Activated naive CD4-positive, alpha-beta T cell treated with anti-CD3 and anti-CD28 coated beads for 36 hours (primary cell): ENCODE results near the gene ALLC. TPM values are rescaled to one million over a fixed set of nuclear protein-coding genes. Genes with fewer than 3 reads are reported as not detected.
"Not testable (repeated sequence)": the region's sequence is repeated elsewhere in the genome, so short reads cannot be mapped to it uniquely, and the experiment has no call there.

Experiments
- CTCF ChIA-PET: fragments of 350-600 bp; sonication (Branson Sonifier 250); formaldehyde crosslinking; loops from one replicate; lab custom pipeline; 2021; ENCODE audit warnings: antibody characterized with exemption; lab: Charles Lee
- DNase-seq: peaks from one replicate; pipeline ENCODE4 v3.0.0-alpha.2; 2020
- H3K27ac Mint-ChIP-seq: one replicate; pipeline ENCODE4 v1.8.0; 2021; ENCODE audit warnings: mild to moderate bottlenecking, mixed read lengths
- H3K27me3 Mint-ChIP-seq: one replicate; pipeline ENCODE4 v1.8.0; 2021; ENCODE audit warnings: low read depth, mixed read lengths
- H3K36me3 Mint-ChIP-seq: one replicate; pipeline ENCODE4 v1.8.0; 2021; ENCODE audit warnings: low read depth, mixed read lengths
- H3K4me1 Mint-ChIP-seq: one replicate; pipeline ENCODE4 v1.8.0; 2021; ENCODE audit warnings: low read depth, mixed read lengths
- H3K4me3 Mint-ChIP-seq: one replicate; pipeline ENCODE4 v1.8.0; 2021; ENCODE audit warnings: mild to moderate bottlenecking, moderate library complexity, mixed read lengths
- H3K9me3 Mint-ChIP-seq: one replicate; pipeline ENCODE4 v1.8.0; 2021; ENCODE audit warnings: mixed read lengths
- intact Hi-C: fragments of 100-400 bp; cut with micrococcal nuclease; formaldehyde crosslinking; loops from one replicate; pipeline ENCODE4 v1.15.1; 2023
- total RNA-seq, 2 experiments: library from RNA; stranded (reverse); gene quantifications; one replicate each; pipeline ENCODE4 v1.2.3, GENCODE V29; 2021

The ALLC gene
- total RNA-seq, 2 experiments from 2014 or later, result not detected

DNA sequence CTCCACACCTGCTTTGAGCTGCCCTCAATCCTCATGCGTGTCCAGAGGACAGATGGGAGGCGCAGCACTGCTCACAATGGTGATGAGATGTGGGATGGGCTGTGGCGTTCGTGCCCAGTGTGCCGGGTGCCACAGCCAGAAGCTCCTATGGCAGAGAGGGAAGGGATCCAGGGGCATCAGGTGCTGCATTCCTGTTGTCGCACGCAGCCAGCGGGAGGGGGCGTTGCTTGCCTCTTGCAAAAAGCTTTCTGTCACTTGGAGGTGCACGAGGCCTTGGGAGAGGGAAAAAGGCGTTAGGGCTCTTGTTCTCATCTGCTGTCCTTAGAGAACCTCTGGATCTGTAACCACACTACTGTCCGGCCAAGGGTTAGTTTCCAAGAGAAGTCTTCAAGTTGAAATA lies 29.2 kb upstream of the ALLC start:
- intact Hi-C loops, result no loop called here
- no peak overlapping the region for H3K4me3 Mint-ChIP-seq
- no peaks in the 10 kb centered on the region for H3K4me1 Mint-ChIP-seq
- no peaks in the 10 kb centered on the region for H3K36me3 Mint-ChIP-seq
- CTCF ChIA-PET, result no interaction called here
- no peaks in the 10 kb centered on the region for H3K9me3 Mint-ChIP-seq
- no peak for DNase-seq
- H3K27me3 Mint-ChIP-seq, result no peaks in the 10 kb centered on the region
- no peak overlapping the region for H3K27ac Mint-ChIP-seq

DNA sequence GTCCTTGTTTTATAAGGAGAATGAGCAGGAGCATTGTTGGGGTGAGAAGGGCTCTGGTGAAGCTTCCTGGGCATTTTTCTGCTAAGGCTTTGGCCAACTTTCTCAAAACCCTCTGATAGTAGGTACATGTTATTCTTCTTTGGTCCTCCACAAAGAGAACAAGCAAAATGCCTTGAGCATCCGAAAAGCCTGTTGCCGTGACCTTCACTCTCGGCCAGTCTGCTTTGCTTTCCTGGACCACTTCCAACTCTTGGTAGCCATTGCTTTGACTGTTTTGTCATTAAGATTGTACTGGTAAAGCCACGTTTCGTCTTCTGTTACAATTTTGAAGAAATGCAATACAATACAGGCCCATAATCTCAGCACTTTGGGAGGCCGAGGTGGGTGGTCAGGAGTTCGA lies 27.4 kb upstream of the ALLC start:
- CTCF ChIA-PET, result no interaction called here
- intact Hi-C loops, result no loop called here
- Mint-ChIP-seq H3K27me3 (no peaks in the 10 kb centered on the region), H3K9me3 (no peaks in the 10 kb centered on the region), H3K4me3 (no peak overlapping the region), H3K36me3 (no peaks in the 10 kb centered on the region), H3K4me1 (no peaks in the 10 kb centered on the region), H3K27ac (no peak overlapping the region)
- DNase-seq, result no peak

DNA sequence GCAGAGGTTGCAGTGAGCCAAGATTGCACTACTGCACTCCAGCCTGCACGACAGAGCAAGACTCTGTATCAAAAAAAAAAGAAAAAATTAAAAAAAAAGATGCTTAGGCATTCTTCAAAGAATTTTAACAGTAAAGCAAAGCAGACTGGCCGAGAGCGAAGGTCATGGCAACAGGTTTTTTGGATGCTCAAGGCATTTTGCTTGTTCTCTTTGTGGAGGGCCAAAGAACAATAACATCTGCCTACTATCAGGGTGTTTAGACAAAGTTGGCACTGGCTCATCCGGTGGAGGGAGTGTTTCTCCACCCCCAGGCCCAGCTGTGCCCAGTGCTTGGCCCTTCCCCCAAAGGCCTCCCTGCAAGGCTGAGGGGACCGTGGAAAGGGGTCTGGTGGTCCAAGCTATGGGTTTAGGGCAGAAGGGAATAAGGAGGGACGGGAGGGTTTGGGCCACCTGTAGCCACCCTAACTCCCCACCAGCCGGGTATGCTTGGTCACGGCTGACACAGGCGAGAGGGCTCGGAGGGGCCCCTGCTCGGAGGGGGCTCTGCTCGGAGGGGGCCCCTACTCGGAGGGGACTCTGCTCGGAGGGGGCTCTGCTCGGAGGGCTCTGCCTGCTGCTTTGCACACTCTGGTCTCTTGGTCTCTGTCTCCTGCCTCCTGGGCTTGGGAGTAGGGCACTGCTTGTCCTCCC lies 26.7 kb upstream of the ALLC start:
- CTCF ChIA-PET, result no interaction called here
- no peaks in the 10 kb centered on the region for H3K27me3 Mint-ChIP-seq
- H3K27ac Mint-ChIP-seq, result no peak overlapping the region
- intact Hi-C loops, result no loop called here
- H3K4me1 Mint-ChIP-seq, result no peaks in the 10 kb centered on the region
- no peaks in the 10 kb centered on the region for H3K9me3 Mint-ChIP-seq
- DNase-seq, result no peak
- no peaks in the 10 kb centered on the region for H3K36me3 Mint-ChIP-seq
- no peak overlapping the region for H3K4me3 Mint-ChIP-seq

DNA sequence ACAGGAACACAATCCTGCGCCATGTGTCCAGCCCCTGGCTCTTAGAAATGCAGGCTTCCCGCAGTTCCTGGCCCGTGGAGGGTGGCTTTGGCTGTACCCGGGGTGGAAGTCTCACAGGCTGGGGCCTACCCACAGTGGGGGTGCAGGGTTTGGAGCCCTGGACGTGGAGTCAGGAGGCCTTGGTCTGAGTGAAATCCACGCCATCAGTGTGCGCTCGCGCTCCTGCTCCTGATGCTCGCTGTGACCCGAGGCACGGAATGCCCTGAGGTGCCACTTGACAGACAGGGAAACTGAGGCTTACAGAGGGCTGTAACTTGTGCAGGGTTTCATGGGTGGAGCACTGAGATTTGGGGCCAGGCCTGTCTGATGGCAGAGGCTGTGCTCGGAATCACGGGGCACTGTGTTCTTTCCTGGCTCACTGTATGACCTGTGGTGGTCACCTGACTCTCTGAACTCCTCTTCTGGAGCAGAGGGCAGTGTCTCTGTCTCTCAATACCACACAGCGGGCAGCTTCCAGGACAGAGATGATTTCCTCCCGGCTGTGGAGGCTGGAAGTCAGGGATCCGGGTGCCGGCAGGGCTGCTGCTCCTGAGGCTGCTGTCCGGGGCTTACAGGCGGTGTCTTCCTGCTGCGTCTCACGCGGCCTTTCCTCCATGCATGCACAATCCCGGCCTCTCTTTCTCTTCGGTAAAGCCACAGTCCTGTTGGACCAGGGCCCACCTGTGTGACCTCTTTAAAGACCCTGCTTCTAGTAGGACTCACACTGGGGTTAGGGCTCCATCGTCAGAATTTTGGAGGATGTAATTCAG lies 25.9 kb upstream of the ALLC start:
- H3K9me3 Mint-ChIP-seq, result no peaks in the 10 kb centered on the region
- intact Hi-C loops, result no loop called here
- no peaks in the 10 kb centered on the region for H3K36me3 Mint-ChIP-seq
- H3K4me1 Mint-ChIP-seq, result no peaks in the 10 kb centered on the region
- H3K4me3 Mint-ChIP-seq, result no peak overlapping the region
- DNase-seq, result no peak
- CTCF ChIA-PET, result no interaction called here
- H3K27ac Mint-ChIP-seq, result no peak overlapping the region
- no peaks in the 10 kb centered on the region for H3K27me3 Mint-ChIP-seq

DNA sequence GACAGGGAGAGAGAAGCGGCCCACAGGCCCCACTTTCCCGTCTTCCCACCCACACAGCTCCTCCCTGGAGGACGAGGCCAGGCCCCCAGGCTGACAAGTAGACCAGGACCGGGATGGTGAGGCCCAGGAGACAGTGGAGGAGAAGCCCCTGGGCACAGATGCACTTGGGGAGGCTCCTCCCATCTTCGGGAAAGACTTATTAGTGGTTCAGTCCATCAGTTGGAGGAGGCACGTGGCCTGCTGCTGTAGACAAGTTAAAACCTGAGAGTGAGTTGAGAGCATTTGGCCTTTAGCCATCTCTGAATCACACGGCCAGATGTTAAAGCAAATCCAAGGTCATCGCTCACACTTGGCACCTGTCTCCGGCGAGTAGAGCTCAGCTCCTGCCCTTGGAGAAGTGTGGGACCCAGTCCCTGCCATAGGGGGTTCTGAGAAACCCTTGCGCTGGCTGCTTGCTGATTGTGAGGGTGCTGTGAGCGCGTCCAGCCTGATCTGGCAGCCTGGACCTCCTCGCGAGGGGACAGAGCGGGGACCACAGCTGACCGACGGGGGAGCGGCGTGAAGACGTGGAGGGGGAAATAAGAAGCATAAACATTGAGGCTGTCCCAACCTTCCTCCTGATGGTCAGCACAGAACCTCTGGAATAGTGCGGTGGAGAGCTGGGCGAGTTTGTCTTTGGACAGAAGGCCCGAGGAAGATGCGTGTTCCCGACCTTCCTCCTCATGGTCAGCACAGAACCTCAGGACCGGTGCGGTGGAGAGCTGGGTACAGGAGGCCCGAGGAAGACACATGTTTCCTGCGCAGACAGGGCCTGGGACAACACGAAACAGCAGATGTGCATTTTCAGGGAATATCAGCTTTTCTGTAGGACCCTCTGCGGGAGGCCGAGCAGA lies 24.7 kb upstream of the ALLC start:
- intact Hi-C loops, result no loop called here
- CTCF ChIA-PET, result interaction anchor here (0.6 kb wide), 1 partner anchor 18 kb away, joined by 3 read pairs; no protein-coding TSS in a partner anchor
- Mint-ChIP-seq H3K27ac (no peak overlapping the region), H3K4me3 (no peak overlapping the region), H3K9me3 (no peaks in the 10 kb centered on the region), H3K36me3 (no peaks in the 10 kb centered on the region), H3K4me1 (no peaks in the 10 kb centered on the region), H3K27me3 (no peaks in the 10 kb centered on the region)
- DNase-seq, result no peak

DNA sequence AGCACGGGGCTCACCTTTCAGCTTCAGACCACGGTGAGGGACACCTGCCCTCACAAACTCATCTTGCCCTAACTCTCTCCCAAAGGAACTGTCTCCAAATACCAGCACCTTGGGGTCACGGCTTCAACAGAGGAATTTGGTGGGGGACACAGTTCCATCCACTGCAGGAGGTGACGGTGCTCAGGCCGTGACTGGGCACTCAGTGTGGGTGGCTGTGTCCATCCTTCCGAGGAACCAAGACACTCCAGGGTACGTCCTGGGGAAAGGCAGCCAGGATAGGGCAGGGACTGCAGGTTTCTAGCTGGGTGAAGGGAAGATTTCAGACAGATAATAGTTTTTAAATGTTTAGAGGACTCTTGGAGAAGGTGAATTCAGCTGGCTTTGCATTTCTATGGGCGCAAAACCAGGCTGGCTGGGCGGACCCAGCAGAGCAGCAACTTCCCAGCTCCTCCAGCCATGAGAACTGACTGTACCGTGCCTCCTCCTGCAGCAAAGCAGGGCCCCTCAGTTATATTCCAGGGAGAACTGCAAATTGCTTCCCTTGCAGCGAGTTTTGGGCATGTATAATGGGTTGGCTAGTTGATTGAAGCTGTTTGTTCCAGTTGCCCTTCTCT lies 23.9 kb upstream of the ALLC start:
- CTCF ChIA-PET, result interaction anchor here (0.6 kb wide), 1 partner anchor 18 kb away, joined by 3 read pairs; no protein-coding TSS in a partner anchor
- intact Hi-C loops, result no loop called here
- Mint-ChIP-seq H3K36me3 (no peaks in the 10 kb centered on the region), H3K4me3 (no peak overlapping the region), H3K27ac (no peak overlapping the region), H3K27me3 (no peaks in the 10 kb centered on the region), H3K9me3 (no peaks in the 10 kb centered on the region), H3K4me1 (no peaks in the 10 kb centered on the region)
- DNase-seq, result no peak

DNA sequence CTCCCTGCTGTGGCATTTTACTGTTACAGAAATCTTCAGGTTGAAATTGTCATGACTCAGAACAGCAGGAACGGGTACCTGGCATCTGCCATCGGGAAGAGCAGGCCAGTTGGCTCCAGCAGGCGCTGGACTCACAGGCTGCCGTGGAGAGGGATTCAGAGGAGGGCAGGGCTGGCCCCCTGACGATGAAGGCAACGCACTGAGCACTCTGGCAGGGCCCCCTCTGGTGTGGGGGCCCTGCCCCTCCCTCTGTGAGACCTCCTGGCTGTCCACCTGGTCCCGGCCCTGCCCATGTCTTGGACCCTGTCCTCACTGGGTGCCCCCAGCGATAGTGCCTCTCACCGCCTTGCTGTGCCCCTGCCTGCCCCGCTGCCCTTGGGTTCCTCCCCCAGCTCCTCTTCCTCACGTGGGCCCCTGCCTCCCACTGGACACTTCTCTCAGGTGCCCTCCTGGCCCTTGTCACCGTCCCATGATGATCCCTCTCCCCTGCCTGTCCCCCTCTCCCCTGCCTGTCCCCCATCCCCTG lies 23.3 kb upstream of the ALLC start:
- CTCF ChIA-PET, result interaction anchor here (0.6 kb wide), 1 partner anchor 10 kb away, joined by 3 read pairs; no protein-coding TSS in a partner anchor
- DNase-seq, result no peak
- H3K36me3 Mint-ChIP-seq, result no peaks in the 10 kb centered on the region
- no peak overlapping the region for H3K27ac Mint-ChIP-seq
- H3K9me3 Mint-ChIP-seq, result no peaks in the 10 kb centered on the region
- no peaks in the 10 kb centered on the region for H3K27me3 Mint-ChIP-seq
- H3K4me3 Mint-ChIP-seq, result no peak overlapping the region
- no peaks in the 10 kb centered on the region for H3K4me1 Mint-ChIP-seq
- intact Hi-C loops, result no loop called here

DNA sequence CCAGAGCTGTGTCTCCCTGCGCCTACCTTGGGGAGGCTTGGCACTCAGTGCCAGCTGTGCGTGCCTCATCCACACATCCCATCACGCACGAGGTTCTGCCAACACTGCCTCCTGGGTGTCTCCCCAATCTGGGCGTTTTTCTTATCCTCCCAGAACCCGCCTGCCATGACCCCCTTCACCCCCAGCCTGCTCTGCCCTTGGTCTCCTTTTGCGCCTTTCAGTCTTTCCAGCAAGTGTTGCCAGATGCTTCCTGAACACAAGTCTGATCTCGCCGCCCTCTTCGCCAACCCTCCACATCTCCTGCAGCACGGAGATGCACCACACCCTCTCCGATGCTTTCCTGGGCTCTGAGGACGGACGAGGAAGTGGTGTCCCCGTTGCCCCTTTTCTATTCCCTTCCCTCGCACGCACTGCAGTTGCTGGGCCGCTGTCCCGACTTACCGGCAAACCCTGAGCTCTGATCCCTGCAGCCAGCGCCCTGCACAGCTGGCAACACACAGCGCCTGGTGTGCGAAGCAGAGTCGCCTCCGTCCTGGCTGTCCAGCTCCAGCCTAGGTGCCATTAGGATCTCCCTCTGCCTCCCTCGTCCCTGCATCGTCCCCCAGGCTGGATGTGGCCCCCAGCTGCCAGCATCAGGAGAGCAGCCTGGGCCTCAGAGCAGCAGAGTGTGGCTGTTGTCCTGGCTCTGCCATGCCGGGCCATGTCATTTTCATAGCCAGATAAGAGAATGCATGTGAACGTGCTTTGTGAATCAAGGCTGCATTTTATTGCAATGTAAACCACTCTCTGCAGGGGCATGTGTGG lies 22.6 kb upstream of the ALLC start:
- H3K36me3 Mint-ChIP-seq, result no peaks in the 10 kb centered on the region
- DNase-seq, result no peak
- intact Hi-C loops, result no loop called here
- H3K27ac Mint-ChIP-seq, result no peak overlapping the region
- no peak overlapping the region for H3K4me3 Mint-ChIP-seq
- no peaks in the 10 kb centered on the region for H3K9me3 Mint-ChIP-seq
- CTCF ChIA-PET, result interaction anchor here (0.6 kb wide), 1 partner anchor 9 kb away, joined by 3 read pairs; no protein-coding TSS in a partner anchor
- H3K27me3 Mint-ChIP-seq, result no peaks in the 10 kb centered on the region
- no peaks in the 10 kb centered on the region for H3K4me1 Mint-ChIP-seq

DNA sequence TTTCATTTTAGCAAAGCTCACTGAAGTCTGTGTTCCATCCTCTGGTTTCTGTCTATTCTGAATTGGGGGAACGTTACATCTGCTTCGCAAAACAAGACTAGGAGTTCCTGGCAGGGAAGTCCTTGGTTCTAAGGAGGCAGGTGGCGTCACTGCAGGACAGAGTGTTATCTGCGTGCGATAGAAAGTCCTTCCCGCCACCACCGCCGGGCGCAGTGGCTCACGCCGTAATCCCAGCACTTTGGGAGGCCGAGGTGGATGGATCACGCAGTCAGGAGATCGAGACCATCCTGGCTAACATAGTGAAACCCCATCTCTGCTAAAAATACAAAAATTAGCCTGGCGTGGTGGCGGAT lies 22.0 kb upstream of the ALLC start:
- DNase-seq, H3K4me3 Mint-ChIP-seq, H3K9me3 Mint-ChIP-seq, H3K27me3 Mint-ChIP-seq, CTCF ChIA-PET, H3K27ac Mint-ChIP-seq, H3K36me3 Mint-ChIP-seq, intact Hi-C loops, H3K4me1 Mint-ChIP-seq: not testable (repeated sequence)

DNA sequence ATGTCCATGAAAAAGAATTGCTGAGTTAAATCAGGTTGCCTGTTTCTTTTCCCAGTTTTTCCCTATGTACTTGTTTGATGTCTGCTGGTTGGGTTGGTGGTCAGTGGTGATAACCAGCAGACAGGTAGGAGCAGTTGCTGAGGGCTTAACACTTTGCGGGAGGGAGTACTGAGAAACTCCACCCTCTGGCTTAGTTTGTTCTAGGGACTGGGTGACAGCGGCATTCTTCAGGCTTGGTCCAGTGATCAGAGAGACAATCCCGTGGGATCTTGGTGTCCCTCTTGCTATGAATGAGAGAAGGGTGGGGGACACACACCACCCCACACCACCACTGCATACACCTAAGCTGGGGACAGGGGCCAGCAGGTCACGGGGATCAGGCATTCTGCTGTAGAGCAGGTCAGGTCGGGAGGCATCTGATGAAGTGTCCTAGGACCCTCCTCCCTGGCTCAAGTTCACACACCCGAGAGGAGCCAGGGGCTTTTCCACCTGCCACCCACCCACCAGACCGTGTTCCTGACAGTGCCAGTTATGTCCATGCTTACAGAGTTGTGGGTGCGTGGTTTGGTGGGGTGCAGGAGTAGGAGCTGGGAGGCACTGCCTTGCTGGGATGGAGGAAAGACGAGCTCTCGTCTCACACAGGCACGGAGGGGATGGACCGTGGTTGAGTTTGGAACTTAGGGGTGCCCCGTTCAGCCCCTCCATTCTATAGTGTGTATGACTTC lies 21.3 kb upstream of the ALLC start:
- H3K4me3 Mint-ChIP-seq, result no peak overlapping the region
- no peak overlapping the region for H3K27ac Mint-ChIP-seq
- no peaks in the 10 kb centered on the region for H3K27me3 Mint-ChIP-seq
- no peaks in the 10 kb centered on the region for H3K9me3 Mint-ChIP-seq
- H3K4me1 Mint-ChIP-seq, result no peaks in the 10 kb centered on the region
- H3K36me3 Mint-ChIP-seq, result no peaks in the 10 kb centered on the region
- CTCF ChIA-PET, result no interaction called here
- intact Hi-C loops, result no loop called here
- no peak for DNase-seq

DNA sequence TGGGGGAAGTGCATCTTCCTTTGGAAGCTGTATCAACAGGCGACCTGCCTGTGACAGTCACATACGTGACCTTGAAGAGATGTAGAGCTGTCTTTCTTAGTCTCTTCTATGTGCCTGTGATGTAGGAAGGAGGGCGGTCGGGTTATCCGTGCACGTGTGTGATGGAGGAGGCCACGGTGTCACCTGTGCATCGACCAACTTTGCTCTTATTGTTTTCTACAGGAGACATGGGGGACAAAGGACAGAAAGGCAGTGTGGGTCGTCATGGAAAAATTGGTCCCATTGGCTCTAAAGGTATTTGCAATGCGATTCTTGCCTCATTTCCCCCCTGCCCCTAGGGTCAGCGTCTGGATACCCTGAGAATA lies 20.7 kb upstream of the ALLC start:
- no peaks in the 10 kb centered on the region for H3K36me3 Mint-ChIP-seq
- no peaks in the 10 kb centered on the region for H3K27me3 Mint-ChIP-seq
- no peak overlapping the region for H3K27ac Mint-ChIP-seq
- no peak overlapping the region for H3K4me3 Mint-ChIP-seq
- intact Hi-C loops, result no loop called here
- CTCF ChIA-PET, result no interaction called here
- no peak for DNase-seq
- H3K9me3 Mint-ChIP-seq, result no peaks in the 10 kb centered on the region
- no peaks in the 10 kb centered on the region for H3K4me1 Mint-ChIP-seq
